Measurements from ENCODE around the gene FOXL2. TPM values are rescaled to one million over a fixed set of nuclear protein-coding genes. Genes with fewer than 3 reads are reported as not detected.

Gene FOXL2
- total and polyA plus RNA-seq, 10 of the 15 experiments (the other 5 are each of a cell fraction or from before 2014, with no cell fraction given) = not detected

DNA sequence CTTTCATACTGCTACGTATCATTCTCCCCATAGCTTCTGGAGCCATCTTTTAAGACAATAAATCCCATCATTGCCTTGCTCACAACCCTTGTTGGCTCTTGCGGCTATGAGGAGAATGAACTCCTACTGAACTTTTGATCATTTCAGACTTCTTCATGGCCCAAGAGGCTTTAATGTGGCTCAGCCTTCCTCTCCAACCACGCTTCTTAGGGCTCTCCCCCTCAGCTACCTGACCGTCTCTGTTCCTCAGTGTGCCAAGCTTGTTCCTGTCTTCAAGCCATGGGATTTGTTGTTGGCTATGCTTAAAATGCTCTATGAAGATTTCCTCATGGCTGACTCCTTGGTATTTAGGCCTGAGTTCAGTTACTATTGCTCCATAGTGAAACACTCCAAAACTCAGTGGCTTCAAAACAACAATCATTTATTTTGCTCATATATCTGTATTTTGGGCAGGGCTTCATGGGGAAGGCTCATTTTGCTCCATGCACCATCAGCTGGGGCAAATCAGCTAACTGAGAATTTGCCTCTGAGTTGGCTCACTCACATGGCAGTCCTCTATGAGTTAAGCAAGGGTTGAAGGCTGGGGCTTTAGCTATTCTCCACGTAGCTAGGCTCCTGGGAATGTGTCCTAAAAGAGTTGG lies 47.5 kb downstream of the FOXL2 start (continued):
- no peak for TF ChIP-seq SIN3A (IDR thresholded peaks at IDR 0.05; ENCODE audit: low read depth, low read length)
- no peak for TF ChIP-seq FOXM1 (IDR thresholded peaks at IDR 0.05; ENCODE audit: low read depth, low read length)
- TF ChIP-seq ZNF384 (IDR thresholded peaks at IDR 0.05; ENCODE audit: borderline replicate concordance, low read depth, low read length) = no peak
- TF ChIP-seq POLR2A (IDR thresholded peaks at IDR 0.05; ENCODE audit: low read depth, low read length) = no peak
- no peak for TF ChIP-seq ZSCAN29 (IDR thresholded peaks at IDR 0.05)

DNA sequence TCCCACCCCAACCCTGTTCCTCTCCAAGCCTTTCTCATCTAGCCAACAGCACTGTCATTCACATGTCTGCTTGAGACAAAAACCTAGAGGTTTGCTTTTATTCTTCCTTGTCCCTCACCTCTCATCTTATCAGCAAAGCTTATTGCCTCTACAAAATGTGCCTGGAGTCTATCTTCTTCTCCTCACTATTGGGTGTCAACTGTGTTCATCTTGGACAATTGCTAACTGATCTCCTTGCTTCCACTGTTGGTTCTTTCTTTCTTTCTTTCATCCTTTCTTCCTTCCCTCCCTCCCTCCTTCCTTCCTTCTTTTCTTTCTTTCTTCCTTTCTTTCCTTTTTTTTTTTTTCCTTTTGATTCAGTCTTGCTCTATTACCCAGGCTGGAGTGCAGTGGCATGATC lies 48.2 kb downstream of the FOXL2 start:
- BruUV-seq (replicated peaks) = no TSS peak
- ATAC-seq (no peak), FAIRE-seq (no peak), DNase-seq (ENCODE audit: low read depth, low spot score) (no peak)
- Histone ChIP-seq H3K79me2 (ENCODE audit: control insufficient read depth, insufficient read depth, low read length) (no peaks in the 10 kb centered on the region), H3K36me3 (ENCODE audit: control insufficient read depth in 2 of 2, insufficient read depth in 2 of 2, low read length in 1 of 2) (no peaks in the 10 kb centered on the region), H3K4me1 (ENCODE audit: control insufficient read depth, insufficient read depth, low read length) (no peaks in the 10 kb centered on the region), H2AFZ (ENCODE audit: control insufficient read depth, low read depth, low read length) (no peak overlapping the region), H3K9ac (ENCODE audit: control insufficient read depth, insufficient read depth, low read length) (no peak overlapping the region), H3K4me3 (no peak overlapping the region), H4K20me1 (ENCODE audit: control insufficient read depth, insufficient read depth) (no peaks in the 10 kb centered on the region), H3K9me3 (replicated peaks; ENCODE audit: control insufficient read depth, insufficient read depth, low read length) (no peaks in the 10 kb centered on the region), H3K4me2 (ENCODE audit: control insufficient read depth, insufficient read depth) (no peak overlapping the region), H3K27me3 (replicated peaks in 1 of 2; ENCODE audit: control insufficient read depth in 2 of 2, insufficient read depth in 2 of 2, low read length in 1 of 2) (no peaks in the 10 kb centered on the region; a peak in 2 of 4 replicates), H3K27ac (ENCODE audit: control insufficient read depth, insufficient read depth) (no peak overlapping the region)
- in situ Hi-C loops (cut with MboI) = no loop called here
- CTCF ChIA-PET = interaction anchor here (0.7 to 3.4 kb wide), 5 partner anchors 10 to 393 kb away, joined by 3 to 12 read pairs (median 3); partner anchors contain the start of gene CEP70
- RAD21 ChIA-PET (ENCODE audit: unreplicated experiment) = no interaction called here
- TF ChIP-seq NFYB (IDR thresholded peaks at IDR 0.05; ENCODE audit: insufficient read depth, low read depth, low read length) (no peak), BRCA1 (IDR thresholded peaks at IDR 0.05; ENCODE audit: low read depth, low read length) (no peak), RB1 (IDR thresholded peaks at IDR 0.05; ENCODE audit: borderline replicate concordance) (no peak), SUZ12 (IDR thresholded peaks at IDR 0.05; ENCODE audit: unreplicated experiment) (no peak), HDGF (IDR thresholded peaks at IDR 0.05) (no peak), PBX3 (IDR thresholded peaks at IDR 0.05; ENCODE audit: insufficient replicate concordance, low read depth, low read length) (no peak), ZNF622 (IDR thresholded peaks at IDR 0.05) (no peak)
- POLR2A ChIA-PET = interaction anchor here (0.6 kb wide), 2 partner anchors 66 to 180 kb away, joined by 6 to 7 read pairs; no protein-coding TSS in a partner anchor
- intact Hi-C loops (cut with micrococcal nuclease; ENCODE audit: unreplicated experiment) = no loop called here
- SMC1A ChIA-PET (ENCODE audit: uncharacterized antibody, unreplicated experiment) = interaction anchor here (0.6 to 1.1 kb wide), 3 partner anchors 11 to 1759 kb away, joined by 3 to 4 read pairs (median 4); no protein-coding TSS in a partner anchor
